ENCODE measurements around the gene MAP3K7CL. TPM values are rescaled to one million over a fixed set of nuclear protein-coding genes. Genes with fewer than 3 reads are reported as not detected.
A peak's percentile ranks its signal among the peaks of the same experiment; 100 is the strongest.

The MAP3K7CL gene
- total RNA-seq, 4 donors from 2014 or later, result 4.9 to 17.3 (median 6.6) TPM

GRCh38 chr21:29219165-29219770 lies 88.8 kb downstream of the MAP3K7CL start:
- Histone ChIP-seq H3K9me3 (no peaks in the 10 kb centered on the region), H3K27me3 (no peaks in the 10 kb centered on the region), H3K36me3 (no peaks in the 10 kb centered on the region), H3K27ac (peak overlapping the region in 1 of 4 donors; percentile 49), H3K4me3 (no peak overlapping the region), H3K4me1 (peaks cover 0 to 4% (median 0%) of the 10 kb centered on the region in 4 donors)
- TF ChIP-seq CTCF (IDR thresholded peaks at IDR 0.05) (no peak), POLR2A (IDR thresholded peaks at IDR 0.05) (no peak)
- DNase-seq, result no peak

- Histone ChIP-seq H3K27ac (no peak overlapping the region), H3K9me3 (no peaks in the 10 kb centered on the region)
- TF ChIP-seq CTCF (IDR thresholded peaks at IDR 0.05) (no peak), POLR2A (IDR thresholded peaks at IDR 0.05) (no peak)
Observed at GRCh38 chr21:29221253-29221744, 90.9 kb downstream of the MAP3K7CL start.

GRCh38 chr21:29224006-29224405 lies 93.6 kb downstream of the MAP3K7CL start:
- H3K27me3 ChIP-seq, result no peaks in the 10 kb centered on the region
- TF ChIP-seq POLR2A (IDR thresholded peaks at IDR 0.05) (no peak), CTCF (IDR thresholded peaks at IDR 0.05) (no peak)
- no peak overlapping the region for H3K4me3 ChIP-seq
- DNase-seq, result no peak
- H3K36me3 ChIP-seq, result no peaks in the 10 kb centered on the region
- no peak overlapping the region for H3K27ac ChIP-seq
- H3K9me3 ChIP-seq, result no peaks in the 10 kb centered on the region
- H3K4me1 ChIP-seq, result no peaks in the 10 kb centered on the region

More at GRCh38 chr21:29221253-29221744, 90.9 kb downstream of the MAP3K7CL start:
- H3K27me3 ChIP-seq, result no peaks in the 10 kb centered on the region
- DNase-seq, result no peak
- H3K4me1 ChIP-seq, result peaks cover 0 to 4% (median 0%) of the 10 kb centered on the region in 4 donors
- H3K36me3 ChIP-seq, result no peaks in the 10 kb centered on the region
- no peak overlapping the region for H3K4me3 ChIP-seq

Small RNA genes lying within 50 kb of the gene (small RNA-seq; reads per million reads assigned to genes)
- gene RF00012 (0 reads per million in 2 donors), gene RF00019 (0 reads per million in 2 donors)

Other genes with a start within 250 kb of the MAP3K7CL start
- 10 to 100 TPM; 19.6 to 42.1 (median 27.8) TPM for gene LTN1, start 137.8 kb upstream of the MAP3K7CL start, total RNA-seq
- 10 to 100 TPM in 1 of 4 donors, 1 to 10 TPM in 3; 3.7 to 11.6 (median 8.2) TPM for gene RWDD2B, start 111.3 kb upstream of the MAP3K7CL start, total RNA-seq
- gene USP16, start 106.0 kb upstream of the MAP3K7CL start, total RNA-seq, result 10 to 100 TPM; 28.3 to 49.5 (median 38.3) TPM
- gene CCT8, start 57.0 kb upstream of the MAP3K7CL start, total RNA-seq, result 10 to 100 TPM; 53.7 to 93.3 (median 76.1) TPM
- 10 to 100 TPM; 52.8 to 72.7 (median 68.3) TPM for gene BACH1, start 168.3 kb downstream of the MAP3K7CL start, total RNA-seq

All from Peyer's patch (tissue), 4 donors.